Smooth muscle cell (in vitro differentiated cells): ENCODE measurements around the gene GFM1. TPM values are rescaled to one million over a fixed set of nuclear protein-coding genes. Genes with fewer than 3 reads are reported as not detected.

Experiments
- DNase-seq: peaks from one replicate; lab custom pipeline; 2025; ENCODE audit not compliant: unreplicated experiment; lab: John Stamatoyannopoulos, UW
- H2AFZ ChIP-seq: fragments of 200-600 bp; sonication (generic); 2 replicates; pipeline ENCODE4 v1.6.0; 2016; ENCODE audit warnings: antibody characterized with exemption, low read depth, mild to moderate bottlenecking
- H3F3A ChIP-seq: fragments of 200-600 bp; sonication (generic); 2 replicates; pipeline ENCODE4 v1.6.0; 2017; ENCODE audit warnings: antibody characterized with exemption, low read depth
- H3K27ac ChIP-seq: fragments of 200-600 bp; sonication (generic); 2 replicates; pipeline ENCODE4 v1.5.1; 2016; ENCODE audit warnings: low read depth, mild to moderate bottlenecking
- H3K27me3 ChIP-seq: fragments of 200-600 bp; sonication (generic); 2 replicates; pipeline ENCODE4 v1.6.1; 2016; ENCODE audit warnings: low read depth, mild to moderate bottlenecking
- H3K36me3 ChIP-seq: fragments of 200-600 bp; sonication (generic); 2 replicates; pipeline ENCODE4 v1.5.1; 2016; ENCODE audit warnings: low read depth
- H3K4me1 ChIP-seq: fragments of 200-600 bp; sonication (generic); 2 replicates; pipeline ENCODE4 v1.5.1; 2016; ENCODE audit warnings: low read depth
- H3K4me2 ChIP-seq: fragments of 200-600 bp; sonication (generic); 2 replicates; pipeline ENCODE4 v1.6.0; 2016; ENCODE audit warnings: mild to moderate bottlenecking
- H3K4me3 ChIP-seq: fragments of 200-600 bp; sonication (generic); 2 replicates; pipeline ENCODE4 v1.5.1; 2016; ENCODE audit warnings: mild to moderate bottlenecking
- H3K79me2 ChIP-seq: fragments of 200-600 bp; sonication (generic); 2 replicates; pipeline ENCODE4 v1.6.0; 2016; ENCODE audit warnings: low read depth, mild to moderate bottlenecking
- H3K9ac ChIP-seq: fragments of 200-600 bp; sonication (generic); 2 replicates; pipeline ENCODE4 v1.6.0; 2016; ENCODE audit warnings: low read depth
- H3K9me3 ChIP-seq: fragments of 200-600 bp; sonication (generic); replicated peaks from 2 replicates; pipeline ENCODE4 v1.5.1; 2016; ENCODE audit warnings: low read depth
- H4K20me1 ChIP-seq: fragments of 200-600 bp; sonication (generic); 2 replicates; pipeline ENCODE4 v1.6.0; 2016; ENCODE audit warnings: low read depth
- CTCF ChIP-seq: fragments of 200-600 bp; sonication (generic); IDR thresholded peaks from 2 replicates; pipeline ENCODE4 v1.5.1; 2017; ENCODE audit warnings: borderline replicate concordance, mild to moderate bottlenecking, antibody characterized with exemption; ENCODE audit not compliant: insufficient read depth, poor library complexity, severe bottlenecking
- WGBS: methylation state at CpG from one replicate; pipeline ENCODE4 v1.1.7; 2016; ENCODE audit warnings: low lambda C conversion rate; 5-methylcytosine and 5-hydroxymethylcytosine counted together
- polyA plus RNA-seq: library from polyadenylated mRNA; unstranded; fragments of >200 nt; fragmentation: Nextera tagmentation; extraction: Ambion mirVana; gene quantifications from 2 replicates; pipeline ENCODE4 v1.2.1, GENCODE V29; 2016
- total RNA-seq: library from RNA; depleted of rRNA; stranded (reverse); fragments of >200 nt; gene quantifications from 2 replicates; pipeline ENCODE4 v1.2.3, GENCODE V29; 2014

The GFM1 gene
- total and polyA plus RNA-seq, 2 experiments from 2014 or later = 19.4 to 34.9 TPM

GRCh38 chr3:158718490-158719170 is 74.3 kb downstream of the GFM1 start:
- H2AFZ ChIP-seq = no peak overlapping the region
- no peaks in the 10 kb centered on the region for H3K9me3 ChIP-seq
- no peaks in the 10 kb centered on the region for H3K27me3 ChIP-seq
- peaks cover 14% of the 10 kb centered on the region for H3F3A ChIP-seq
- H3K36me3 ChIP-seq = no peaks in the 10 kb centered on the region
- H3K4me1 ChIP-seq = no peaks in the 10 kb centered on the region
- no peak for DNase-seq
- no peak for TF ChIP-seq CTCF
- no peak overlapping the region for H3K9ac ChIP-seq
- no peaks in the 10 kb centered on the region for H4K20me1 ChIP-seq
- peak overlapping the region; percentile 25 for H3K27ac ChIP-seq
- H3K4me2 ChIP-seq = no peak overlapping the region
- 65% methylated on average over 5 of the region's 5 CpGs for WGBS
- H3K79me2 ChIP-seq = no peaks in the 10 kb centered on the region
- H3K4me3 ChIP-seq = no peak overlapping the region

- Histone ChIP-seq H3K9ac (no peak overlapping the region), H2AFZ (no peak overlapping the region), H3K79me2 (no peaks in the 10 kb centered on the region), H4K20me1 (no peaks in the 10 kb centered on the region), H3K4me2 (peak overlapping the region; percentile 2), H3K36me3 (no peaks in the 10 kb centered on the region), H3K27me3 (no peaks in the 10 kb centered on the region), H3K4me3 (no peak overlapping the region), H3K4me1 (peaks cover 7% of the 10 kb centered on the region), H3K9me3 (no peaks in the 10 kb centered on the region), H3F3A (peaks cover 8% of the 10 kb centered on the region), H3K27ac (peak overlapping the region; percentile 96)
- 100% methylated on average over 1 of the region's 1 CpG for WGBS
- DNase-seq = no peak
- no peak for TF ChIP-seq CTCF
Observed at GRCh38 chr3:158722108-158722507, 77.8 kb downstream of the GFM1 start.

GRCh38 chr3:158723991-158724390 is 79.7 kb downstream of the GFM1 start:
- no peak for TF ChIP-seq CTCF
- peaks cover 7% of the 10 kb centered on the region for H3K4me1 ChIP-seq
- WGBS = 64% methylated on average over 7 of the region's 7 CpGs

More at GRCh38 chr3:158723991-158724390, 79.7 kb downstream of the GFM1 start:
- H3K9me3 ChIP-seq = no peaks in the 10 kb centered on the region
- H4K20me1 ChIP-seq = no peaks in the 10 kb centered on the region
- H3F3A ChIP-seq = peaks cover 8% of the 10 kb centered on the region
- H3K27ac ChIP-seq = peak overlapping the region; percentile 96
- H3K4me2 ChIP-seq = peak overlapping the region; percentile 40
- no peak for DNase-seq
- no peak overlapping the region for H2AFZ ChIP-seq
- no peaks in the 10 kb centered on the region for H3K27me3 ChIP-seq
- peak overlapping the region; percentile 82 for H3K9ac ChIP-seq
- no peaks in the 10 kb centered on the region for H3K36me3 ChIP-seq
- no peaks in the 10 kb centered on the region for H3K79me2 ChIP-seq
- H3K4me3 ChIP-seq = no peak overlapping the region
